Osteoblast (primary cell): ENCODE measurements around the gene NAB2. TPM values are rescaled to one million over a fixed set of nuclear protein-coding genes. Genes with fewer than 3 reads are reported as not detected.

ENCODE experiments used
- DNase-seq: peaks from one replicate; pipeline ENCODE4 v3.0.0; 2011; ENCODE audit warnings: low spot score, mixed read lengths; ENCODE audit not compliant: insufficient read length; ENCODE audit errors: missing footprints
- H2AFZ ChIP-seq: 2 replicates; pipeline ENCODE4 v1.6.0; 2011; ENCODE audit warnings: mild to moderate bottlenecking, low read length
- H3K27ac ChIP-seq: 2 replicates; pipeline ENCODE4 v1.5.1; 2011; ENCODE audit warnings: mild to moderate bottlenecking, low read depth, low read length, moderate library complexity
- H3K27me3 ChIP-seq: 2 replicates; pipeline ENCODE4 v1.6.0; 2012; ENCODE audit warnings: mild to moderate bottlenecking, control low read depth, inconsistent platforms, low read length, moderate library complexity; ENCODE audit not compliant: insufficient read depth
- H3K36me3 ChIP-seq: 2 replicates; pipeline ENCODE4 v1.5.1; 2011; ENCODE audit warnings: mild to moderate bottlenecking, low read length, control low read depth, moderate library complexity; ENCODE audit not compliant: insufficient read depth
- H3K4me1 ChIP-seq: 2 replicates; pipeline ENCODE4 v1.5.1; 2011; ENCODE audit warnings: mild to moderate bottlenecking, low read length, control low read depth, moderate library complexity; ENCODE audit not compliant: insufficient read depth
- H3K4me2 ChIP-seq: 2 replicates; pipeline ENCODE4 v1.6.0; 2011; ENCODE audit warnings: mild to moderate bottlenecking, low read length; ENCODE audit not compliant: insufficient read depth
- H3K4me3 ChIP-seq: fragments of 200-600 bp; sonication (generic); 3 replicates; pipeline ENCODE4 v1.5.1; 2012; ENCODE audit warnings: mild to moderate bottlenecking, low read length, inconsistent platforms; ENCODE audit not compliant: insufficient read depth
- H3K79me2 ChIP-seq: 2 replicates; pipeline ENCODE4 v1.6.0; 2012; ENCODE audit warnings: mild to moderate bottlenecking, low read length, control low read depth, inconsistent platforms; ENCODE audit not compliant: insufficient read depth
- H3K9me3 ChIP-seq: 2 replicates; pipeline ENCODE4 v1.5.1; 2011; ENCODE audit warnings: low read depth, low read length, control low read depth
- H4K20me1 ChIP-seq: 2 replicates; pipeline ENCODE4 v1.6.0; 2012; ENCODE audit warnings: mild to moderate bottlenecking, low read length, control low read depth; ENCODE audit not compliant: insufficient read depth
- CTCF ChIP-seq: IDR thresholded peaks from 2 replicates; pipeline ENCODE4 v1.5.1; 2011; ENCODE audit warnings: mild to moderate bottlenecking, low read depth, low read length, moderate library complexity; ENCODE audit errors: extremely low read depth
- total RNA-seq: library from RNA; depleted of rRNA; stranded (reverse); fragments of >200 nt; gene quantifications from 2 replicates; pipeline ENCODE4 v1.2.3, GENCODE V29; 2012

The NAB2 gene
- total RNA-seq, 1 donor, result 70.9 TPM

GRCh38 chr12:57087010-57087690 is 1.8 kb upstream of the NAB2 start:
- H3K27ac ChIP-seq, result peak overlapping the region; percentile 99
- peak; percentile 96 for DNase-seq
- no peaks in the 10 kb centered on the region for H3K9me3 ChIP-seq
- H4K20me1 ChIP-seq, result peaks cover 26% of the 10 kb centered on the region
- peak overlapping the region; percentile 86 for H3K4me3 ChIP-seq
- peaks cover 18% of the 10 kb centered on the region for H3K36me3 ChIP-seq
- peak overlapping the region; percentile 70 for H2AFZ ChIP-seq
- no peak for TF ChIP-seq CTCF
- H3K4me2 ChIP-seq, result peak overlapping the region; percentile 98
- H3K79me2 ChIP-seq, result peaks cover 27% of the 10 kb centered on the region
- no peaks in the 10 kb centered on the region for H3K27me3 ChIP-seq
- peaks cover 37% of the 10 kb centered on the region for H3K4me1 ChIP-seq

GRCh38 chr12:57087691-57088353 is 1.1 kb upstream of the NAB2 start:
- peak overlapping the region; percentile 99 for H3K27ac ChIP-seq
- no peaks in the 10 kb centered on the region for H3K27me3 ChIP-seq
- peak overlapping the region; percentile 94 for H3K4me2 ChIP-seq
- peaks cover 32% of the 10 kb centered on the region for H4K20me1 ChIP-seq
- peak; percentile 94 for DNase-seq
- H3K79me2 ChIP-seq, result peaks cover 33% of the 10 kb centered on the region
- peaks cover 44% of the 10 kb centered on the region for H3K4me1 ChIP-seq
- peak overlapping the region; percentile 86 for H3K4me3 ChIP-seq
- peaks cover 25% of the 10 kb centered on the region for H3K36me3 ChIP-seq
- no peak for TF ChIP-seq CTCF
- peak overlapping the region; percentile 56 for H2AFZ ChIP-seq
- H3K9me3 ChIP-seq, result no peaks in the 10 kb centered on the region

- H2AFZ ChIP-seq, result no peak overlapping the region
- H3K4me2 ChIP-seq, result peak overlapping the region; percentile 99
- H3K4me1 ChIP-seq, result peaks cover 59% of the 10 kb centered on the region
- TF ChIP-seq CTCF, result no peak
- peak overlapping the region; percentile 81 for H3K27ac ChIP-seq
- peak; percentile 92 for DNase-seq
- H4K20me1 ChIP-seq, result peaks cover 41% of the 10 kb centered on the region
- H3K36me3 ChIP-seq, result peaks cover 36% of the 10 kb centered on the region
- peak overlapping the region; percentile 97 for H3K4me3 ChIP-seq
- no peaks in the 10 kb centered on the region for H3K9me3 ChIP-seq
- no peaks in the 10 kb centered on the region for H3K27me3 ChIP-seq
- peaks cover 42% of the 10 kb centered on the region for H3K79me2 ChIP-seq
Observed at GRCh38 chr12:57089271-57090245, 644 bp downstream of the NAB2 start.
